K562 (cell line): ENCODE results near the gene FASN. TPM values are rescaled to one million over a fixed set of nuclear protein-coding genes. Genes with fewer than 3 reads are reported as not detected.

Experiments
- ATAC-seq: fragments of 200-7000 bp; cut with Tn5 transposase; 3 replicates; pipeline ENCODE4 v1.9.1; 2020; ENCODE audit warnings: moderate library complexity
- BruUV-seq: library from RNA; stranded (reverse); fragments of 400-500 nt; replicated peaks from 2 replicates; lab custom pipeline; 2021; lab: Mats Ljungman, UMichigan
- CTCF ChIA-PET: fragments of 300-600 bp; formaldehyde crosslinking; extraction: SDS; loops from one replicate; lab custom pipeline; 2021; ENCODE audit warnings: low intra/inter-chr PET ratio; lab: Yijun Ruan, JAX
- POLR2A ChIA-PET: fragments of 300-600, 350-650 bp; sonication (Branson Sonifier 250); formaldehyde crosslinking; extraction: SDS; loops from one replicate; lab custom pipeline; 2021; ENCODE audit warnings: antibody characterized with exemption, inconsistent platforms; lab: Yijun Ruan, JAX
- DNase-seq, 4 experiments: peaks; one replicate each; pipeline versions ENCODE4 v3.0.0 to v3.0.0-alpha.2; 2011 to 2018; ENCODE audit warnings: low spot score in 3 of 4, mixed read lengths in 3 of 4; ENCODE audit errors: extremely low read depth in 1 of 4
- FAIRE-seq: peaks from 2 replicates; lab custom pipeline; 2011; peaks lifted over from hg19 to GRCh38; lab: Jason Lieb, UNC
- H2AFZ ChIP-seq: 2 replicates; pipeline ENCODE4 v1.6.0; 2011; ENCODE audit warnings: low read depth, low read length, control low read depth, inconsistent platforms
- H3K27ac ChIP-seq: fragments of 200-600 bp; 3 replicates; pipeline ENCODE4 v1.8.0; 2011; ENCODE audit warnings: low read depth, mild to moderate bottlenecking, control low read depth, inconsistent platforms, low read length, moderate library complexity, mixed read lengths; ENCODE audit errors: extremely low read depth
- H3K27me3 ChIP-seq, 2 experiments: fragments of 300-600 bp in 1 of 2; 2 replicates in 1 of 2; 3 replicates in 1 of 2; pipeline versions ENCODE4 v1.6.0 to v1.8.0; 2011; ENCODE audit warnings: inconsistent platforms in 2 of 2, low read length in 2 of 2, mild to moderate bottlenecking in 1 of 2, mixed read lengths in 1 of 2, moderate library complexity in 1 of 2; ENCODE audit not compliant: control insufficient read depth in 2 of 2, insufficient read depth in 2 of 2
- H3K36me3 ChIP-seq: fragments of 300-600 bp; 3 replicates; pipeline ENCODE4 v1.8.0; 2011; ENCODE audit warnings: mild to moderate bottlenecking, low read length, inconsistent platforms; ENCODE audit not compliant: control insufficient read depth, insufficient read depth
- H3K4me1 ChIP-seq, 2 experiments: fragments of 200-600 bp in 1 of 2; replicated peaks in 1 of 2; 2 replicates in 1 of 2; 3 replicates in 1 of 2; pipeline versions ENCODE4 v1.5.1 to v1.8.0; 2011; ENCODE audit warnings: inconsistent platforms in 2 of 2, low read length in 2 of 2, mild to moderate bottlenecking in 1 of 2, mixed read lengths in 1 of 2, moderate library complexity in 1 of 2; ENCODE audit not compliant: control insufficient read depth in 2 of 2, insufficient read depth in 2 of 2
- H3K4me2 ChIP-seq: 2 replicates; pipeline ENCODE4 v1.6.1; 2011; ENCODE audit warnings: low read length, control low read depth, inconsistent platforms, mixed read lengths; ENCODE audit not compliant: insufficient read depth
- H3K4me3 ChIP-seq: fragments of 200-600 bp; sonication (generic), shearing (Covaris generic); 2 replicates; pipeline ENCODE4 v1.5.1; 2016; ENCODE audit warnings: control low read depth, inconsistent platforms
- H3K79me2 ChIP-seq: fragments of 200-600 bp; 3 replicates; pipeline ENCODE4 v1.8.0; 2011; ENCODE audit warnings: low read length, inconsistent platforms; ENCODE audit not compliant: control insufficient read depth, insufficient read depth
- H3K9ac ChIP-seq, 2 experiments: 2 replicates each; pipeline versions ENCODE4 v1.6.0 to v1.6.1; 2011; ENCODE audit warnings: low read depth in 2 of 2, low read length in 2 of 2, control low read depth in 1 of 2, inconsistent platforms in 1 of 2, mild to moderate bottlenecking in 1 of 2, mixed read lengths in 1 of 2; ENCODE audit not compliant: insufficient read depth in 1 of 2
- H3K9me1 ChIP-seq: one replicate; pipeline ENCODE4 v1.6.0; 2011; ENCODE audit warnings: inconsistent platforms, mild to moderate bottlenecking, low read length, moderate library complexity; ENCODE audit not compliant: control insufficient read depth, insufficient read depth
- H3K9me3 ChIP-seq: replicated peaks from 2 replicates; pipeline ENCODE4 v1.5.1; 2011; ENCODE audit warnings: low read depth, low read length, inconsistent platforms; ENCODE audit not compliant: control insufficient read depth, insufficient read depth
- H4K20me1 ChIP-seq: replicated peaks from 2 replicates; pipeline ENCODE4 v1.6.1; 2011; ENCODE audit warnings: low read length, inconsistent platforms, mixed read lengths; ENCODE audit not compliant: control insufficient read depth, insufficient read depth
- HLTF ChIP-seq: fragments of 450-650 bp; IDR thresholded peaks from 2 replicates; pipeline ENCODE4 v1.6.1; 2016
- POLR2G ChIP-seq: fragments of 200-400 bp; formaldehyde crosslinking; IDR thresholded peaks from 2 replicates; pipeline ENCODE4 v1.6.1; 2017; ENCODE audit warnings: low read depth, mild to moderate bottlenecking, antibody characterized with exemption, low read length, moderate library complexity
- PTBP1 ChIP-seq: fragments of 200-400 bp; formaldehyde crosslinking; IDR thresholded peaks from 2 replicates; pipeline ENCODE4 v1.6.1; 2017; ENCODE audit warnings: low read depth, low read length
- TAF7 ChIP-seq: fragments of 450-650 bp; IDR thresholded peaks from 2 replicates; pipeline ENCODE4 v1.6.1; 2016; ENCODE audit warnings: missing genetic modification characterization, missing compliant biosample characterization
- TBL1XR1 ChIP-seq, 2 experiments: IDR thresholded peaks; 2 replicates each; pipeline ENCODE4 v1.6.1; 2012; ENCODE audit warnings: improper control_type of control experiment in 2 of 2, low read length in 2 of 2, mild to moderate bottlenecking in 1 of 2
- ZEB2 ChIP-seq: fragments of 450-650 bp; IDR thresholded peaks from 2 replicates; pipeline ENCODE4 v1.6.1; 2016
- WGBS: fragments of 100-300 bp; shearing (Covaris generic); methylation state at CpG from one replicate; pipeline ENCODE4 v1.1.6; 2016; ENCODE audit warnings: low coverage, mixed read lengths; ENCODE audit not compliant: insufficient coverage; ENCODE audit errors: missing lambda C conversion rate; 5-methylcytosine and 5-hydroxymethylcytosine counted together
- in situ Hi-C: fragments of 300-500 bp; cut with MboI; formaldehyde crosslinking; loops from 4 replicates; pipeline ENCODE4 v1.15.0; 2018; ENCODE audit warnings: inconsistent platforms, mixed read lengths
- intact Hi-C: fragments of 100-400 bp; cut with micrococcal nuclease; formaldehyde crosslinking; loops from 2 replicates; pipeline ENCODE4 v1.14.2; 2022
- polyA plus RNA-seq, 8 experiments: library from polyadenylated mRNA; depleted of rRNA in 4 of 8; stranded (reverse) in 5 of 8; unstranded in 3 of 8; fragments of >200 nt; fragmentation: Nextera tagmentation in 2 of 8; fragmentation: Illumina TruSeq in 1 of 8; extraction: Ambion mirVana in 2 of 8; extraction: Trizol in 1 of 8; gene quantifications; 2 replicates each; pipeline versions ENCODE4 v1.2.1 to v1.2.3, GENCODE V29; 2011 to 2014; ENCODE audit warnings: inconsistent platforms in 1 of 8, missing spikeins in 1 of 8
- total RNA-seq, 7 experiments: library from RNA; depleted of rRNA in 6 of 7; stranded (reverse); fragments of >200 nt in 6 of 7; fragmentation: Illumina TruSeq in 2 of 7; extraction: Trizol in 2 of 7; gene quantifications; 2 replicates each; pipeline versions ENCODE4 v1.2.1 to v1.2.3, GENCODE V29; 2011 to 2021; ENCODE audit warnings: low replicate concordance in 1 of 7

FASN gene
- total and polyA plus RNA-seq, 9 of the 15 experiments (the other 6 are each of a cell fraction or from before 2014, with no cell fraction given), result 0.15 to 663 (median 49.9) TPM

GRCh38 chr17:82062984-82063368, 35.1 kb downstream of the FASN start:
- 100% methylated on average over 9 of the region's 9 CpGs for WGBS
- H3K27ac ChIP-seq, result no peak overlapping the region
- no peaks in the 10 kb centered on the region for H3K9me1 ChIP-seq
- TF ChIP-seq PTBP1 (no peak), ZEB2 (no peak), TBL1XR1 (IDR thresholded peaks at IDR 0.05; ENCODE audit: low read length in 2 of 2) (no peak), POLR2G (peak; percentile 59; the same call in 1 of the 2 replicates), TAF7 (tag) (no peak), HLTF (no peak)
- in situ Hi-C loops, result no loop called here
- H3K79me2 ChIP-seq, result peaks cover 28% of the 10 kb centered on the region
- no peak overlapping the region for H2AFZ ChIP-seq
- no TSS peak for BruUV-seq
- H3K27me3 ChIP-seq, result no peaks in the 10 kb centered on the region
- H3K4me1 ChIP-seq, result peaks cover 3 to 76% of the 10 kb centered on the region in 2 experiments; a peak in 3 of 5 replicates
- POLR2A ChIA-PET, result interaction anchor here (0.6 to 2.4 kb wide), 3 partner anchors 9 to 24 kb away, joined by 4 to 11 read pairs (median 5); no protein-coding TSS in a partner anchor
- no peaks in the 10 kb centered on the region for H3K9me3 ChIP-seq
- no peak for ATAC-seq
- peaks cover 64% of the 10 kb centered on the region; the same call in 2 of the 3 replicates for H3K36me3 ChIP-seq
- no peak for FAIRE-seq
- CTCF ChIA-PET, result no interaction called here
- DNase-seq, result no peak
- no peak overlapping the region for H3K4me2 ChIP-seq
- no peak overlapping the region for H3K4me3 ChIP-seq
- intact Hi-C loops, result no loop called here
- no peaks in the 10 kb centered on the region; the same call in none of the 2 replicates for H4K20me1 ChIP-seq
- H3K9ac ChIP-seq, result peak overlapping the region in 1 of 2 experiments; percentile 70; a peak in 2 of 4 replicates
